ENCODE measurements around the gene NME5.

DNA sequence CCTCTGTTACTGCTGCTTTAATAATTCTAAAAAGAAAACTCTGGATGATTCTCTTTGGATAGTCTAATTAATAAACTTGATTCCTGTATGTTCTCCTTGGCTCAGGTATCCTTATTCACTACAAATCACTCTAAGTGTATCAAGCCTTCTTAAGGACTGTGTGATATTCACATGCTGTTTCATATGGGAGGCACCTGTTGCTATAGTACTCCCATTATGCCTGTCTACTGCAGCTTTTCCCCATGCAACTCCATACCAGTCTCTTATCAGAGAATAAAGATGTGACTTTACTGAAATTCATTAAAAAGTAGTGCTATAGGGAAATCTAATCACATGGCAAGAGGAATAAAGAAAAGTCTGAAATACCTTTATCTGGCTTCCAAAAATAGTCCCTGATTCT is 24.5 kb upstream of the NME5 start:
- TF ChIP-seq CTCF (IDR thresholded peaks at IDR 0.05; ENCODE audit: low read depth, low read length, poor library complexity, severe bottlenecking) (no peak), EZH2phosphoT487 (IDR thresholded peaks at IDR 0.05; ENCODE audit: borderline replicate concordance, low read length) (no peak)
